HG03558 (cell line): ENCODE data around the gene NFU1.

Experiments used
- ATAC-seq: cut with Tn5 transposase; IDR thresholded peaks from one replicate; pipeline ENCODE4 v1.9.1; 2021; ENCODE audit warnings: moderate number of reproducible peaks; ENCODE audit not compliant: unreplicated experiment; ENCODE audit errors: extremely low read depth

Gene NFU1

DNA sequence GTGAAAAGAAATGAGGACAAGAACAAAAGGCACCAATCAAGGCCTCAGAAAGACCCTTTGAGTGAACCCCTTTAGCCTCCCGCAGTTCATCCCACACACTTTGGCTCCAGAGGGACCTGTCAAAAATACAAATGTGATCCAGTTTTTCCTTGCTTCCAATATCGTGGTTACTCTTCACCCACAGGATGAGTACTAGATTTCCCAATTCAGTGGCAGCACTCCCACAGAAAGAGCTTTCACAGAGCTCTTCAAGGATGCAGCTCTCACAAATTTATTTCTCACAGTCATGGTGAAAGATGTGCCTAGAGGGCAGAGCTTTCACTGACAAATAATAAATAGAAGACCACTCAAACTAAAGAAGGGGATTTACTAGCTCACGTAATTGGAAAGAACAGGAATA lies 47.2 kb downstream of the NFU1 start:
- no peak for ATAC-seq

DNA sequence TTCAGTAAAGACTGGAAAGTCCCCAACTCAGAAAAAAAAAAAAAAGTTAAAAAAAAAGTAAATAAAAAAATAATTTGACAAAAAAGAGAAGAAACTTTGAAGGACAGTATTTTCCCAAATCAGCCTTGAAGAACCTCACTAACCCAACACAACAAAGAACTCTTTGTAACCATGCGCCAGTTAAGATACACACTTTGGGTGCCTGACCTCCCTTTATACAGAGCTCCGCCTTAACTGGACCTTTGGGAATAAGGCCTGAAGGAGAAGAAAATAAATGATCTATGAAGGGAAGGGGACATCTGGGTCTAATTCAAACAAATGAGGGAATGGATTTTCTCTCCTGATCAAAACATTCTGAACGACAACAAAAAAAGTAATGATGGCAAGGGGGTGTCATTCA lies 48.0 kb downstream of the NFU1 start:
- ATAC-seq = no peak

DNA sequence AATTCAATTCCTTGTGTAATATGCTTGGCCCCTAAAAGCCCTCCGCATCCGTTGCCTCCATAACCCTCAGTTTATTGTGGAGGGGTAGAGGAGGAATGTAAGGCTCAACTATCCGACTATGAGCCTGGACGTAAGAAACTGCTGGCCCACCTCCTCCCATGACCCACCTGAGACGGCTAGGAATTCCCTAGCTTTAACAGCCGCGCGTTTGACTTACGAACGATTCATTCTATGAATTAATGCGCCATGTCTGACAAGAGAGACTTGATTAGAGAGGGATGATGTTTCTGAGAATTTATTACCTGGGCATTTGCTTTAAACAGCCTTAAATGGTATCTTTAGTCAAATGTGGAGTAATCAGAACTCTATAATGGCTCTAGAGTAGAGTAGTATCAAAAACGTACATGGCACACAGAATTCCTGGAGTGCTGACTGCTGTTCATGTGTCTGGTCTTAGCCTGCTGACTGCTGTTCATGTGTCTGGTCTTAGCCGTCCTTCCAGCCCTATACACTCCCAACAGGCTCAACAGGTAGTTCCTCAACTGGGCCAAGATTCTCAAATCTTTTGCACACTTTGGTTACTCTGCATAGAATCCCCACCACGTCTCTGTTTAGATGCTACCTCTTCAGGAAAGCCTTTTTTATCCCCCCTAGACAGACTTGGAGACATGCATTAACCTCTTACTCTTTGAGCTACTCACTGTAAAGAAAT lies 49.3 kb downstream of the NFU1 start:
- no peak for ATAC-seq

DNA sequence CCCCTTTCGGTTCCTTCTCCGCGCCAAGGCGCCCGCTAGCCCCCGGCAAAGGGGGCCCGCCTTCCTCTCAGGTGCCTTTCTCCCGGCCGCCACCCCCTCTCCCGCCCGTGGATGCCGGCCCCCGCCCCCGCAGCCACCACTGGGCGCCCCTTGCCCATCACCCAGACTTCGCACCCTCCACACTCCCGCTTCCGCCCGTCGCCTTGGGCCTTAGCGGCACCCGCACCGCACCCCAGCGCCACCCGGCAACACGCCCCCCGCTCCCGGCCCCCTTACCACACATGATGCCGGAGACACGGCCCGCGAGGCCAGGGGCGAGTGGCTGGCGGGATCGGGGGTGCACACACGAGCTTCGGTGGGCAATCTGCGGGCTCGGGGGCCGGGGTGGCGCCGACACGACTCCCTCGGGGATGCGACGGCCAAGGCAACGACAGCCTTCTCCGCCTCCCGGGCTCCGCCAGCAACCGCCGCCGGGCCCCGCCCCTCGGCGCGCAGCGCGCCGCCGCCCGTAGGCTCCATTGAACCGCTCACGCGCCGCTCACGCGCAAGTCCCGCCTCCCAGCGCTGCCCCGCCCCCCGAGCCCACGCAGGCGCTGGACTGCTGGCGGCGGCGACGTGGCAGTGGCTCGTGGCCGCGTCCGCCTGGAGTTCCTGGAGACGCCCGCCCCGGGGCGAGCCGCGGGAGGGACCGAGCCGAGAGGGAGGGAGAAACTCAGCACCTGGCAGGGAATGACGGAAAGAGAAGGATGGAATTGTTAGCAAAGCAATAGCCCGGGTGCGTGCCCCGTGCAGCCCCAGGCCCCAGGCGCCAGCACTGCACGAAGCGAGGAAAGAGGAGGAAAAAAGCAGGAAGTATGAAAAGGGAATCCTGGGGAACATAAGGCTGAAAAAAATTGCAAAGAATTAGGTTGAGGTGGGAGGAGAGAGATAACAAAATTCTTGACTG lies 50.2 kb downstream of the NFU1 start, which contains the start of gene GFPT1:
TSS of gene GFPT1 (minus strand) at position 439 of the 946 bp plus-strand sequence. CDS start at position 283, 156 bp downstream.
- peak; percentile 80 for ATAC-seq

DNA sequence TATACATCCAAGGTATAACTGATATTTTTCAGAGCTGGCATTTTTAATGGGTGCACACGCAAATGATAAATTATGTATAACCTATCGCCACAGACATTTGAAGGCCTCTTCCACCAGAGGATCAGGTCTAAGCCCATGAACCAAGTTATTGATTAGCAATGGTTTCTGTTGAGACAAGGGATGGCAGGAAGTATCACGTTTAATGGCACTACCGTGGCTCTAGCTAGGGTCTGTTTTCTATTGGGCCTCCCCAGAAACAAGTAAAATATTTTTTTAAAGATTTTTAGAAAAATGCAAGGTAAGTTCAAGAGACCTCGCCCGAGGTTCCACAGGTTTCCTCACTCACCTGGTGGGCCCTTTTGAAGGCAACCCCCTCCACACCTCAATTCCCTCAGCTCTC lies 50.9 kb downstream of the NFU1 start:
- no peak for ATAC-seq

DNA sequence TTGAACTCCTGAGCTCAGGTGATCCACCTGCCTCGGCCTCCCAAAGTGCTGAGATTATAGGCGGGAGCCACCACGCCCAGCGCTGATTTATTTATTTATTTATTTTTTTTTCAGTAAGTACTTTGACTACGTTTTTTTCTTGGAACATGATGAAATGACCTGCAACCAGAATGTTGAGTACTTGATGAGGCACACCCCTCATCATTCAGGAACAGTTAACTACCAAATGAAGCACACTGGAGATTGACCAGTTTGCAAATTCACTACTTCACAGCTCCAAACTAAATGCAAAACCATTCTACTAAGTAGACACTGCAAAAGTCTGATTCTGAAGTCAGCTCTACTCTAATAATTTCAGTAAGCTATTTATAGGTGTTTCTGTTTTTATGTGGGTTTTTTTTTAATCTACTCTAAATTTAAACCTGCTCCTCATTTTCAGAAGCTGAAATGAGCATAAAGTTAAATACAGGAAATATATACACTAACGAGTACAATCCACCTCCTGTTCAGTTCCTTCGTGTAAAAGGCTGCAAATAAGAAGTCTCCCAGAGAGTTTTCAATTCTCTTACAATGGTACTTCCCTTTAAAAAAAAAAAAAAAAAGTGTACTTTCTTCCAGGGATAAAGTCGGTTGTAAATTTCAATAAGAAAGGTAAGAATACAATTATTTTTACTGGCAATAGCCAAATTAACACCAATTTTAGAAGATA lies 51.6 kb downstream of the NFU1 start:
- ATAC-seq = no peak

DNA sequence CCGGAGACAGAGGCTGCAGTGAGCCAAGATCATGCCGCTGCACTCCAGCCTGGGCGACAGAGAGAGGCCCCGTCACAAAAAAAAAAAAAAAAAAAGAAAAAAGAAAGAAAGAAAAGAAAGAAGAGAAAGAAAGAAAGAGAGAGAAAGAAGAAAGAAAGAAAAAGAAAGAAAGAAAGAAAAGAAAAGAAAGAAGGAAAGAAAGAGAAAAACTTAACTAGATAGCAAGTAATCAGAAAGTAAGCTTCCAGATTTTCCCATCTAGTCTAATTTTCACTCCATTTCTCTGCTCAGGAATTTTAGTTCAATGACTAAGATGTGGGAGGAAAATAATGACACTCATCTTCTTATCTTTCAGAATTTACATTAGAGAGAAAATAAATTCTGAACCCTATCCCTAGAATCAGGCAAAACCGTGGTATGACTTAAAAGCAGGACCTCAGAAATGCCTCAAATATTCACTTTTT lies 52.6 kb downstream of the NFU1 start:
- ATAC-seq = no peak

DNA sequence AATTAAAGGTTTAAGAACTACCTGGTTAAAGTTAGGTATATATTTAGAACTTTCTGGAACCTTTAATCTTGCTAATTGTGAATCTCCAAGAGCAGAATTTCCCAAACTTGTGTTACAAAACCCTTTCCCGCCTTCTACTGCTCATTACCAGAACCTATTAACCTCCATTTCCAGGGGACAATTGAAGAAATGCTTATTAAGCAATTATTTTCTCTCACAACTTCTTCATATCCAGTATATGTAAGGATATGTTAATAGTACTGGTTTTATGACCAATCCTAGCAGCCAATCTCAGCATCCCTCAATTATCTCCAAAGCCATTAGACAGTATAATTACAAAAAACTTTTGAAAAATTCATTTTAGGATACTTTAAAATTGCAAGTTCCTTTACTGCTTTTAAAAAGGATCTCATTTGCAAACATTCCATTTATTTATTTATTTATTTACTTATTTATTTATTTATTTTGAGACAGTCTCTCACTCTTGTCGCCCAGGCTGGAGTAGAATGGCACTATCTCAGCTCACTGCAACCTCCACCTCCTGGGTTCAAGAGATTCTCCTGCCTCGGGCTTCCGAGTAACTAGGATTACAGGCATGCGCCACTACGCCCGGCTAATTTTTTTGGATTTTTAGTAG lies 53.9 kb downstream of the NFU1 start:
- no peak for ATAC-seq

DNA sequence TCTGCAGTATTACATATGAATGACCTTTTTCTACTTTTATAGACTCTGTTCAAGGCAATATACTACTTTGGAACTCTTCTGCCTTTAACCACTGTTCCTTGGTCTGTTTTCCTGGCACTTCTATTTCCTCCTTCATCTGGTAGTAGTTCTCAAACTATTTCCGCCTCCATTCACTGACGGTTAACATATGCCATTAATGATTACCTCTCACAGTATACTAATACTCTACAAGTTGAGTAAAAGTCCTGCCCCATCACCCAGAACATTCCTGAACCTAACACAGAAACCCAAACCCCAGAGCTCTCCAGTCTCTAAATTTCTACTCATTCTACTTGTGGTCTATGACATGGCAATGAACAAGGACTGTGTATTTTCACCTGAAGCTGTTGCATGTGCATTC lies 54.7 kb downstream of the NFU1 start:
- ATAC-seq = no peak

DNA sequence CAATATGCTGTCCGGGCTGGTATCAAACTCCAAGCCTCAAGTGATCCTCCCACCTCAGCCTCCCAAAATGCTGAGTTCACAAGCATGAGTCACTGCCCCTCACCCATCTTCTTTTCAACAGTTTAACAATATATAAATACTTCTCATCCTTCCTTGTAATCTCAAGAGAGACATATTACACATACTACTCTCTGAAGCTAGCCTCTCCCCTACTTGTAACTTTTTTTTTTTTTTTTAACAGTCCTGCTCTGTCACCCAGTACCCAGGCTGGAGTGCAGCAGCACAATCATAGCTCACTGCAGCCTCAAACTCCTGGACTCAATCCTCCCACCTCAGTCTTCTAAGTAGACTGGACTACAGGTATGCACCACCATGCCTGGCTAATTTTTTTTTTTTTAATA lies 55.9 kb downstream of the NFU1 start:
- no peak for ATAC-seq

DNA sequence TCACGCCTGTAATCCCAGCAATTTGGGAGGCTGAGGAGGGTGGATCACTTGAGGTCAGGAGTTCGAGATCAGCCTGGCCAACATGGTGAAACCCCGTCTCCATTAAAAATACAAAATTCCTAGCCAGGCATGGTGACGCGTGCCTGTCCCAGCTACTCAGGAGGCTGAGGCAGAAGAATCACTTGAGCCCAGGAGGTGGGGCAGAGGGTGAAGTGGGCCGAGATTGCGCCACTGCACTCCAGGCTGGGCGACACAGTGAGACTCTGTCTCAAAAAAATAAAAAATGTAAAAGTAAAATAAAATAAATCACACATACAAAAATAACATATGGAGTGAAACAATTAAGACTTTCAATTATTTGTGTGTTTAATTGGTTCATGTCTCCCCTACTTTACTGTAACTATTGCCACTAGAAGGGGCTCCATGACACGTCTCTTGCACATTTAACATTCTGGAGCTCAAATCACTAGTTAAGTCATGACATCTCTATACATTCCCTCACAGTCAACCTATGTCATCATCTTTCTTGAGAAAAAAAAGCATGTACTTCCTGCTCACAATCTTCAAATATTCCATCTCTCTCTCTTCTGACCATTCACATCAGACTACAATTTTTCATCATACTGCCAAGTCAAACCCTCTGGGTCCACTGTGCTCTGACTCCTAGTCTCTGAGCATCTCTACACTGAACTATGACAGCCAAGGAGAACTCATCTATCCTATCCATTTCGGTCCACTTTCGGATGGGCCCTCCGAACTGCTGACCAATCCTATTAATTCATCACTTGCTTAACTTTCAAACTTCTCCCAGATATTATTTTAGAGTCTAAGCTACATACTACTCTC lies 56.9 kb downstream of the NFU1 start:
- no peak for ATAC-seq

DNA sequence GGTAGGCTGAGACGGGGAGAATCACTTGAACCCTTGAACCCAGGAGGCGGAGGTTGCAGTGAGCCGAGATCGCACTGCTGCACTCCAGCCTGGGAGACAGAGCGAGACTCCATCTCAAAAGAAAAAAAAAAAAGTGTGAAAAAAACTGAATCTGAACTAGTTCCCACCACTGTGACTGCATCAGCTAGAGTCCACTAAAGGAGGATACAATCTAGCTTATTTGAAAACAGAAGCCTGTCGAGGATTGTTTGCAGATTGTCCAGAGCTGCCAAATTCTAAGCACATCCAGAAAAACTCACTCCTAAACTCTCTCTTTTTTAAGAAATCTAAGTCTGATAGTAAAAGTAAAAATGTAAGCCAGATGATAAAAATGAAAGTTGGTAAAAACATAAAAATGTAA lies 60.8 kb downstream of the NFU1 start:
- no peak for ATAC-seq

DNA sequence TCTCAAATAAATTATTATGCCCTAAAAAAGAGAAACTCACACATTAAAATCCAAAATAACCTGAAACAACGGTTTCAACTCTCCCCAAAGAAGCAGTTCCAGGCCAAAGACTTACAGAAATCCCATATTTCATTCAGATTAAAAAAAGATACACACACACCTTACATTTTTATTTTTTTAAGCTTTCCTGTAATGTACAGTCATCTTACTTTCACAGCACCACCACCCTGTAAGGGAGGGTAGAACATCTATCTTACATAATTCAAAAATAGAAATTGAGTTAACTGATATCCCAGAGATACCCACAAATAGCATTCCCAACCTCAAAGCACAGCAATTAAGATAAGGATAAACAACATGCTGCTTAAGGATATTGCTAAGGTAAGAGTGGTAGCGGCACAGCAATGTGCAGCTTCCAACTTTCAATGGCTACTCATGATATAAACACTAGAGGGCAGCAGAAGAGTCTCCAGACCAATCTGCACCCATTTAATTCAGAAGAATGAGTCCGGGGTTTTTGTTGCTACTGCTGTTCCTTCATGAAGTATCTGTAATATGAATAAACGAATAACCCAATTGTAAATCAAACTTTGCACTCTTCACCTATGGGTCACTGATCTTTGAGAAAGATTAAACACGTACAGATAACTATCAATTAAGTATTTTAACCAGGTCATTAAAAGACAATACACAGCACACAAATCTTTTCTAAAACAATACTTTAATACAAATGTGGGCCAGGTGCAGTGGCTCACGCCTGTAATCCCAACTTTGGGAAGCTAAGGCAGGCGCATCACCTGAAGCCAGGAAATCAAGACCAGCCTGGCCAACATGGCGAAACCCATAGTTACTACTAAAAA lies 61.5 kb downstream of the NFU1 start:
- ATAC-seq = no peak

DNA sequence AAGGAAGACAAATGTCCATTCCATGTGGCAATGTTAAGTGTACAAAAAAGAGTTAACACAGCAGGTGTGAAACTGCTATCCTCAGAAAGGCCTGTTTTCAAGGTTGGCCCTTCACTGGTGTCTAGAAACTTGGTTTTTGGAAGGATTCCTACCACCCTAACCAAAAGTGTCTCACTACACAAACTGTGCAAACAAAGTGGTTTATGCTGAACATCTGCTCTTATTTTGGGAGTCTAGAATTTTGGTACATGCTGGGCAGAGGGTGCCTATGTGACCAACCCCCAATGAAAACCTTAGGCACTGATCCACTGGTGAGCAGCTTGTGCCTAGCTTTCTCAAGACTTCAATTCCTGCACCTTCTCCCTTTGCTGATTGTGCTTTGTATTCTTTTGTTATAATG lies 64.5 kb downstream of the NFU1 start:
- ATAC-seq = no peak

DNA sequence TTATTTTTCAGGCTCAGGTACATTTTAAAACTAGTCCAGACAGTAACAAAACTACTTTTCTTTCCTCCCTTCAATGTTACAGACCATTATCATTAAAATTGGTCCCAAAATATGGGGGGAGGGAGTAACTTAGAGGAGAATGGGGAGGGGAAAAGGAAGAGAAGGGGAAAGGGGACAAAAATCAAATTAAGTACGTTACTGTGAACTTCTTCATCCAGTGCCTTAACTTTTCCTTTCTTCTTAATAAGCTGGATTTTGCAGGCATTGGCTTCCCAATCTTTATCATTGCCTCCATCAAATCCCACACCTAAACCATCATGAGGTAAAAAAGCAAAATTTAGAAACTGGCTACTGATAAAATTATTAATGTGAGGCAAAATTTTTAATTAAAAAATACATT lies 67.4 kb downstream of the NFU1 start:
- no peak for ATAC-seq

DNA sequence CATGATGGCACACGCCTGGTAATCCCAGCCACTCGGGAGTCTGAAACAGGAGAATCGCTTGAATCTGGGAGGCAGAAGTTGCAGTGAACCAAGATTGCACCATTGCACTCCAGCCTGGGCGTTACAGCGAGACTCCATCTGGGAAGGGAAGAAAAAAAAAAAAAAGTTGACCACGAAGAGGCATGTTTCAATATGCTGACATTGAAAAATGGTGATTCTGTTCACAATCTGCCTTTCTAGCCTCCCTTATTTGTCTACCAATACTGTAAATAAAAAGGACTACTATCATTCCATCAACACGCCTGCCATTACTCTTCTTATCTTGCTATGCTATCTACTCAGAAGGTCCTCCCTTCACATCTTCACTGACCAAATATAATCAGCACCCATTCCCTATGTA lies 68.6 kb downstream of the NFU1 start:
- no peak for ATAC-seq

DNA sequence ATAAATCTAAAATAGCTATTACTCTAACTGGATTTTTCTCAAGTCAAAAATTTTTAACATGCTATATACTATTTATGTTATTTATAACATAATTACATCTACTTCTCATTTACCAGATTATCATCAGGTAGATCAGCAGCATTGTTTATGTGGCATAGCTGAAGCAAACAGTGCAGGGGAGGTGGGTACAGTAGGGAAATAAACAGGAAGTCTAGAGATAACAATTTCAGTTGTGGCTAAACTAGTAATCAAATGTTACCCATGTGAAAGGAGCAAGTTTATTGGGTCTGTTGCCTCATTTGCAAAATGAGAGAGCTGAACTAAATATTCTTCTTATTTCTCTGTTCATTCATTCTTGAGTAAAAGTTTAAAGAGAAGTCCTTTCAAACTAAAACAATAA lies 77.9 kb downstream of the NFU1 start:
- ATAC-seq = no peak

DNA sequence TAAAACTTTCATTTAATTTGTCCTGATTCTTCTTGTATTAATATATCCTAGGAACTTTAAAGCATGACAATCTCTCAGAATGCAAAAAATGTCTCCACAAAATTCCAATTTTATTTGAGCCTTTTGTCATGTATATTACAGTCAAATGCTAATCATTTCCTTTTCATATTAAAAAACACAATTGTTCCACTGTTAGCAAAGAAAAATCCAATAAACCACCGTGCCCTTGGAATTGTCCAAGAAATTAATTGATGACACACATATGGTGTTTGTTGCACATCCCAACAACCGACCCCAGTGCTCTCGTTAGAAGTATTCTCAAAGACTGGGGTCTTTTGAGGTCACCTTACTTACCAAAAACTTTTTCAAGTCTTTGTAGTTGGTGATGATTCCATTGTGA lies 78.3 kb downstream of the NFU1 start:
- ATAC-seq = no peak

DNA sequence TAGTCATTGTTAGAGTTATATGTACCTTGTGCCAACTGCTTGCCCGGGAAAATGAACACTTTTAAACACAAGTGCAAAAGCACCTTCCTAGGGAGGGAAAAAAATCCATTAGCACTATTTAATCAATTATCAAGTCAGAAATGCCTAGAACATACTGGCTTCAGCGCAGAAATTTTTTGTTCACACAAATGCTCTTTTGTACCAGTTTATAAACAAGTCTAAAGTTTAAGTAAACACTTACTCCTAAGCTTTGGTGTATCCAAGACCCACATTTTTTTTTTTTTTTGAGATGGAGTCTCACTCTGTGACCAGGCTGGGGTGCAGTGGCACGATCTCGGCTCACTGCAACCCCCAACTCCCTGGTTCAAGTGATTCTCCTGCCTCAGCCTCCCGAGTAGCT lies 80.8 kb downstream of the NFU1 start:
- no peak for ATAC-seq
